Left cardiac atrium (tissue), 4 donors: ENCODE data around the gene PIAS1. TPM values are rescaled to one million over a fixed set of nuclear protein-coding genes. Genes with fewer than 3 reads are reported as not detected.

Experiments
- ATAC-seq, 2 donors: fragments of 200-7000 bp; cut with Tn5 transposase; one replicate each; pipeline ENCODE4 v1.9.1; 2020; ENCODE audit warnings: mild to moderate bottlenecking in 2 of 2, moderate library complexity in 2 of 2
- DNase-seq: peaks from one replicate; pipeline ENCODE4 v3.0.0-alpha.2; 2020
- intact Hi-C, 2 donors: fragments of 100-400 bp; cut with DNase I; formaldehyde crosslinking; loops; one replicate each; pipeline versions ENCODE4 v1.14.1 to v1.15.1; 2022 to 2023
- total RNA-seq, 2 donors: library from RNA; stranded (reverse); fragmentation: NEBNext Ultra II Directional; extraction: Animal tissue kit (Norgen Biotek cat#: 25700); gene quantifications; one replicate each; pipeline ENCODE4 v1.2.1, GENCODE V29; 2021
- donor health status: DM: no; HTN: yes; CAD: no.
- donor health status: DM: no; HTN: yes; CAD: no; lungs with severe emphysema.
- donor health status: DM: yes; HTN: yes; CAD: no.
- donor health status: Dilated cardiomyopathy.

Gene PIAS1
- total RNA-seq, 2 donors from 2014 or later, result 27.1 to 31.7 TPM

DNA sequence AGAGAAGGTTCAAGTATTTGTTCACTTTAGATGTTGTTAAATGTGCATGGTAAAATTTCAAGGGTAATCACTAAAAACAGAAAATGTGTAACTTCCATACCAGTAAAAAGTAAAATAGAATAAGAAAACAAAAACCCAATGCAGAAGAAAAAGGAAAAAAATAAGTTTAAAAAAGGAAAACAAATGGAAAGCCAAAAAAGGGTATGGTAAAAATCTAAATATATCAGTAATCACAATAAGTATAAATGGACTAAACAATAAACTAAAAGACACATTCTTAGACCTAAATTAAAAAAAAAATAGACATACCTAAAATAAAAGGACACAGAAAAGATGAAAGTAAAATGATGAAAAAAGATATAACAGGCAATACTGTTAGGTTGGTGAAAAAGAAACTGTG, 184.9 kb downstream of the PIAS1 start:
- DNase-seq, result no peak
- intact Hi-C loops, result no loop called here
- ATAC-seq, result no peak

DNA sequence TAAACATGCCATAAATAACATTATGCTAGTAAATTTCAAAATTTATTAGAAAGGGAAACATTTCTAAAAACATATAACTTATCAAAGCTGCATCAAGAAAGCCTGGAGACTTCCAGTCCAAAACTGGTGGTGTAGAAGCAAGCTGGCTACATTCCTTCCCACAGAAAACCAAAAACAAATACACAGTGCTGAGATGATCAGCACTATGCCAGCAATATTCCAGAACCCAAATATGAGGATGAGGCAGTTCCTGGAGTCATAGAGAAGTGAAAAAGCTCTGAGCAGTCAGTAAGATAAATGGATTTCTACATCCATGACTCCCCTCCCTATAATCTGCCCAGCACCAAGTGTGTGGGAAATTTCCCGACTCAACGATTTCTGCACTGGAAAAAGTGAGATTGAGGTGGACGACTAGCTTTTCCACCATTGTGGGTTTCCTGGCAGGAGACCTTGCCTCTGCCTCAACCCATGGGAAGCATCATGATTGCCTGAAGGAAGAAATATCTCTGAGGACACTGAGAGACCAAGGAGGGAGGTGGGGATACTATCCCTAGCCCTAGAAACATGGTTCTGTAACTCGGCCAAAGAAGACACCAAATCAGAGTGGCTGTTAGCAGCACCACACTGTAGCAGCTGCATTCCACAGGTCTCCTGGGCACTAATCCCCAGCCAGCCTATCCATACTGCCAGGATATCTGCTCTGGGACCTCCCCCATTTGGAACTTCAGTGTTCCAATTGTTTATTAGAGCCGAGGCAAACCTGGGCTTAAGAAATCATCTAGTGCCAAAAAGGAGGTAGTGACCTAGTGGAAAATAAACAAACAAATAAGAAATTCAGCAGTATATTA, 187.2 kb downstream of the PIAS1 start:
- no peak for ATAC-seq
- intact Hi-C loops, result no loop called here
- no peak for DNase-seq

Other genes starting within 250 kb of the PIAS1 start
- gene SKOR1, start 228.8 kb upstream of the PIAS1 start, total RNA-seq, result under 1 TPM; 0.09 to 0.29 TPM
- not detected for gene RNU6-1, start 214.3 kb upstream of the PIAS1 start, total RNA-seq
- gene CALML4, start 151.0 kb downstream of the PIAS1 start, total RNA-seq, result 1 to 10 TPM; 3.7 to 4.3 TPM
- 10 to 100 TPM; 10.7 to 12.3 TPM for gene CLN6, start 175.4 kb downstream of the PIAS1 start, total RNA-seq
- gene FEM1B, start 223.4 kb downstream of the PIAS1 start, total RNA-seq, result 10 to 100 TPM; 41.1 to 69.7 TPM